HepG2 (cell line): Measurements from ENCODE around the gene SATB2.

ENCODE experiments used
- HDAC2 ChIP-seq: sonication (generic); formaldehyde crosslinking; IDR thresholded peaks from 2 replicates; pipeline ENCODE4 v1.4.0; 2020; ENCODE audit warnings: missing genetic modification reagents
- KDM4B ChIP-seq: sonication (generic); formaldehyde crosslinking; IDR thresholded peaks from 2 replicates; pipeline ENCODE4 v1.4.0; 2020; ENCODE audit warnings: missing genetic modification reagents
- NR3C1 ChIP-seq: sonication (generic); formaldehyde crosslinking; IDR thresholded peaks from 2 replicates; pipeline ENCODE4 v1.4.0; 2020; ENCODE audit warnings: missing genetic modification reagents
- PHF20 ChIP-seq: sonication (generic); formaldehyde crosslinking; IDR thresholded peaks from 2 replicates; pipeline ENCODE4 v1.5.0; 2020; ENCODE audit warnings: mild to moderate bottlenecking, missing genetic modification reagents
- PHF8 ChIP-seq: sonication (generic); formaldehyde crosslinking; IDR thresholded peaks from 2 replicates; pipeline ENCODE4 v1.5.0; 2020; ENCODE audit warnings: missing genetic modification reagents
- RBAK ChIP-seq: sonication (generic); formaldehyde crosslinking; IDR thresholded peaks from 2 replicates; pipeline ENCODE4 v1.5.1; 2020; ENCODE audit warnings: mild to moderate bottlenecking, missing genetic modification reagents
- TAF1 ChIP-seq: sonication (generic); formaldehyde crosslinking; IDR thresholded peaks from 2 replicates; pipeline ENCODE4 v1.4.0; 2020; ENCODE audit warnings: missing genetic modification reagents
- YY1 ChIP-seq: IDR thresholded peaks from 2 replicates; pipeline ENCODE4 v1.6.1; 2011; ENCODE audit warnings: low read length, low read depth, moderate library complexity, mild to moderate bottlenecking; ENCODE audit not compliant: insufficient read depth, insufficient replicate concordance
- ZKSCAN8 ChIP-seq: IDR thresholded peaks from 2 replicates; pipeline ENCODE4 v1.6.1; 2016; ENCODE audit warnings: borderline replicate concordance, missing genetic modification reagents, missing compliant biosample characterization
- TF ChIP-seq, protein P1 (sequence below): sonication (generic); formaldehyde crosslinking; IDR thresholded peaks from 2 replicates; pipeline ENCODE4 v1.5.0; 2020; ENCODE audit warnings: mild to moderate bottlenecking, missing genetic modification reagents, moderate library complexity
- TF ChIP-seq, protein P2 (sequence below): IDR thresholded peaks from 2 replicates; pipeline ENCODE4 v1.6.1; 2012; ENCODE audit warnings: inconsistent platforms

DNA sequence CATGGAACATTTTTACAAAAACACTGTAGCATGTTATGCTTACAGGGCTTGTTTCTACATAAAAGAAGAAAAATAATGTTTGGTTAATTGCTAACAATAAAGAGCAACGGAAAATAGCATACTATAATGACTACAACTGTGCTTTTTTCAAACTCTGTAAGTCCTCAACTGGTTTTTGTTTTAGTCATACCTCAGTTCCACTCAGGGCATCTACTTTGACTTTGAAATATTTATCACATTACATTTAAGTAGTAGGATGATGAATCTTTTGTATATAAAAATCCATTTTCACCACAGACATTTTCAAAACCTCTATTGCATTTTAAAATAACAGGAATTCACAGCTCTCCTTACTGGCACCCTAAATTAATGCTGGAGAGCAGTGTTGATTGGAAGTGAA, 8.3 kb downstream of the SATB2 start:
- TF ChIP-seq HDAC2, result no peak
- TF ChIP-seq YY1, result no peak
- TF ChIP-seq NR3C1 (CRISPR knock-in tag), result no peak
- TF ChIP-seq KDM4B (CRISPR knock-in tag), result no peak
- no peak for TF ChIP-seq PHF20 (CRISPR knock-in tag)
- no peak for TF ChIP-seq TAF1 (CRISPR knock-in tag)
- TF ChIP-seq, protein P1, sequence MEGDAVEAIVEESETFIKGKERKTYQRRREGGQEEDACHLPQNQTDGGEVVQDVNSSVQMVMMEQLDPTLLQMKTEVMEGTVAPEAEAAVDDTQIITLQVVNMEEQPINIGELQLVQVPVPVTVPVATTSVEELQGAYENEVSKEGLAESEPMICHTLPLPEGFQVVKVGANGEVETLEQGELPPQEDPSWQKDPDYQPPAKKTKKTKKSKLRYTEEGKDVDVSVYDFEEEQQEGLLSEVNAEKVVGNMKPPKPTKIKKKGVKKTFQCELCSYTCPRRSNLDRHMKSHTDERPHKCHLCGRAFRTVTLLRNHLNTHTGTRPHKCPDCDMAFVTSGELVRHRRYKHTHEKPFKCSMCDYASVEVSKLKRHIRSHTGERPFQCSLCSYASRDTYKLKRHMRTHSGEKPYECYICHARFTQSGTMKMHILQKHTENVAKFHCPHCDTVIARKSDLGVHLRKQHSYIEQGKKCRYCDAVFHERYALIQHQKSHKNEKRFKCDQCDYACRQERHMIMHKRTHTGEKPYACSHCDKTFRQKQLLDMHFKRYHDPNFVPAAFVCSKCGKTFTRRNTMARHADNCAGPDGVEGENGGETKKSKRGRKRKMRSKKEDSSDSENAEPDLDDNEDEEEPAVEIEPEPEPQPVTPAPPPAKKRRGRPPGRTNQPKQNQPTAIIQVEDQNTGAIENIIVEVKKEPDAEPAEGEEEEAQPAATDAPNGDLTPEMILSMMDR, result no peak
- TF ChIP-seq RBAK (CRISPR knock-in tag), result no peak
- TF ChIP-seq ZKSCAN8 (CRISPR knock-in tag), result no peak
- TF ChIP-seq, protein P2, sequence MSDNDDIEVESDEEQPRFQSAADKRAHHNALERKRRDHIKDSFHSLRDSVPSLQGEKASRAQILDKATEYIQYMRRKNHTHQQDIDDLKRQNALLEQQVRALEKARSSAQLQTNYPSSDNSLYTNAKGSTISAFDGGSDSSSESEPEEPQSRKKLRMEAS, result no peak
- TF ChIP-seq PHF8 (CRISPR knock-in tag), result no peak
